Stimulated activated CD8-positive, alpha-beta memory T cell treated with anti-CD3 and anti-CD28 coated beads, Interleukin-15, amount 100 ng/mL, for 24 hours (primary cell): ENCODE data around the gene MTAP.
"Not testable (repeated sequence)": the region's sequence is repeated elsewhere in the genome, so short reads cannot be mapped to it uniquely, and the experiment has no call there.

Experiments used
- DNase-seq: peaks from one replicate; pipeline ENCODE4 v3.0.0-alpha.2; 2020; ENCODE audit warnings: low read depth

The MTAP gene

GRCh38 chr9:21919377-21920362 is 117.2 kb downstream of the MTAP start:
- no peak for DNase-seq

GRCh38 chr9:21923694-21924093 is 121.3 kb downstream of the MTAP start:
- DNase-seq, result no peak

DNA sequence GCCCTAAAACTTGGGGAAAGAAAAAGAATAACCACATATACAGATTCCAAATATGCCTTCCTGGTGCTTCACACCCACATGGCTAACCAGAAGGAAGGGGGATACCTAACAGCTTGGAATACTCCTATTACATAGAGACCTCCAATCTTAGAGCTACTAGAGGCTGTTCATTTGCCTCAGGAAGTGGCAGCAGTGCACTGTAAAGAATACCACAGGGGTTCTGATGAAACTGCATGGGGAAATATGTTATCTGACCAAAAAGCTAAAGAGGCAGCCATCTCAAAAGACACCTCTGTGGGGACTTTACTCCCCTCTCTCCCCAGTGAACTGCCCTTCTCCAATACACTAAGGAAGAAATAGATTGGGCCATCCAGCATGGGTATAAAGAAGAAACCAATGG is 125.3 kb downstream of the MTAP start:
- no peak for DNase-seq

DNA sequence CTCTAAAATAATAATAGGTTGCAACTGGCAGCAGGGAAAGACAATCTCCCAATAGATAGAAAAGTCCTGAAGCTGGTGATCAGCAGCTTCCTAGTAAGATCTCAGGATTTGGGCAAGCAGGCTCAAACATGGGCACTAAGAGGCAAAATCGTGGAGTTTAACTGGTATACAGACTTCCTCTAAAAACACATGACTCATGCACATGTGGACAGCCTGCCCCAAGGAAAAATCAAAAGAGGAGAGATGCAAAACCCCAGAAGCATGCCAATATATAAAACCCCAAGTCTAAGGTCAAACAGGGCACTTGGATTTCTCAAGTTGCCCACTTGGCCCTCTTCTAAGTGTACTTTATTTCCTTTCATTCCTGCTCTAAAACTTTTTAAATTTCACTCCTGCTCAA is 129.0 kb downstream of the MTAP start:
- DNase-seq, result no peak

- no peak for DNase-seq
Measured at GRCh38 chr9:21933281-21933680, 130.8 kb downstream of the MTAP start.

DNA sequence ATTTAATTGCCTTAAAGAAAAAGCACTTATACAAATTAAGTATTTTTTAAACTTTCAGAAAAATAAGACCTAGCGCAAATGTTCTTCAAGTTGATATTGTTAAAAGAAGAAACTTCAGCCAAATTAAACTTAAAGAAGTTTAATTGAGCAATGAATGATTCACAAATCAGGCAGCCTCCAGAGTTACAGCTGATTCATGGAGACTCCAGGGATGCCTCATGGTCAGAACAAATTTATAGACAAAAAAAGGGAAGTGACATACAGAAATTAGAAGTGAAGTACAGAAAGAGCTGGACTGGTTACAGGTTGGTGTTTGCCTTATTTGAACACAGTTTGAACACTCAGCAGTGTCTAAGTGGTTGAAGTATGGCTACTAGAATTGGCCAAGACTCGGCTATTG is 131.4 kb downstream of the MTAP start:
- DNase-seq, result no peak

DNA sequence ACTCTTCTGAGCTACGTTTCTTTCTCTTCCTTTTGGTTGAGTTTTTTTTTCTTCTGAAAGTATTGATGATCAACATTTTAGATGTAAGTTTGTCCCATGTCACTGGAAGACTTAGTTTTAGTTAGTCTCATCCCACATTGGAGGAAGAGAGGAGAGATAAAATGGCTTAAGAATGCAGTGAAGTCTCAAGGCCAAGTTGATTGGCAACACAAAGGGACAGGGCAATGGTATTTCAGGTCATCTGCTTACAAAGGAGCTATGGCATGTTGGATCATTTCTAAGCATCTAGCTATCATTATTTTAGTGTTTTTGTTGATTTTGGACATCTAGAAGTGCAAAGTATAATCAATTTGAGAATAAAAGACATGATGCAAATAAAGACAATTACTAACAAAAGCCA is 133.2 kb downstream of the MTAP start:
- DNase-seq, result no peak

GRCh38 chr9:21936161-21936560 is 133.7 kb downstream of the MTAP start:
- DNase-seq, result no peak

DNA sequence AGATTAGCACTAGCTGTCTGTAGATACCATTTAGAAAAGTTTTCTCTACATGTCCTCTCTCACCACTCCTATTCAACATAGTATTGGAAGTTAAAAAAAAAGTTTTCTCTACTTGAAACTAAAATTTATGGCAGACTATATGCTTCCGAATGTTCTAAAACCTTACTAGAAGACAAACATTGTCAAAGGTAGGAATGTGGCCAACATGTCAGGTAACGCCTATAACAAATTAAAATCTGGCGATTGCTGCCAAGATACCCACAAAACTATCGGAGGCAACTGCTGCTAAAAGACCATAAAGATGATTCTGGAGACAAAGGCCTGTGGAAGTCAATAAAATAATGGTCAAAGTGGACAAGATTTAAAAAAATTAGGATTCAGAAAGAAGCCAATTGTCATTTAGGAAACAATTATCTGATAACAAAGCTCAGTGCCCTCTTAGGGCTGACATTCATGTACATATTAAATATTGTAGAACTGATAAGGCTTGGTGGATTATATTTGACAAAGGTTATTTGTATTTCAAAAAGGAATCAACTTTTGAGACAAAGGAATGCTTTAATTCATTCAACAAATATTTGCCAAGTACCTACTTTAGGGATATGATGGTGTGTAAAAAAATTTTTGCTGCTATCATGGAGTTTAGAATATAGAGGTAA is 139.0 kb downstream of the MTAP start:
- DNase-seq, result no peak

- DNase-seq, result no peak
Measured at GRCh38 chr9:21943464-21943863, 141.0 kb downstream of the MTAP start.

DNA sequence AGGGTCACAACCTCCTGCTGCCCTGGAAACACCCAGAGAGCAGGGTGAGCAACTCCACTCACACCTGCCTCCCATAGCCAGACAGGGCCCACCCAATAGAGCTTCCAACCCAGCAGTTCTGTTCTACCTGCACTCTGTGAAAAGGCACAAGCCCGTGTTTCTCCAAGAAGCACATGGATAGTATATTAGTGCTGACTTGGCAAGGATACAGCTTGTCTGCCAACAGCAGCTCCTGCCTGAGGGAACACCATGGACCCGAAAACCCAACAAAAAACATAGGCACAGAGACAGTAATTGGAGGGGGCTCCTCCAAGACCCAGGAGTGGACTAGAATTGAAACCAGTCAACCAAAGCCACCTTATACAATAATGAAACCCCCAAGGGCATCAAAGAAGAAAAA is 143.2 kb downstream of the MTAP start:
- no peak for DNase-seq

DNA sequence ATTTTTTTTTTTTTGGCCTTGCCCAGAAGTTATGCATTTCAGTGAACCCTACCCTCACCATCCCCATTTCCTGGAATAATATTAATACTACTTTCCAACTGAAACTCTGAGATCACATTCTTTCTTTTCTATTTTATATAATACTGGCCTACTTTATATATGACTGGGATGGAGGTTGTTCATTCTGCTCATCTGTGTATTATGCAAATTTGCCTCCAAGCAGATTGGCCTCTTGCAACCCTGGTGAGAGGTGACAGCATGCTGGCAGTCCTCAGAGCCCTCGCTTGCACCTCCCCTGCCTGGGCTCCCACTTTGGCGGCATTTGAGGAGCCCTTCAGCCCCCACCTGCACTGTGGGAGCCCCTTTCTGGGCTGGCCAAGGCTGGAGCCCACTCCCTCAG is 156.4 kb downstream of the MTAP start:
- DNase-seq, result no peak

DNA sequence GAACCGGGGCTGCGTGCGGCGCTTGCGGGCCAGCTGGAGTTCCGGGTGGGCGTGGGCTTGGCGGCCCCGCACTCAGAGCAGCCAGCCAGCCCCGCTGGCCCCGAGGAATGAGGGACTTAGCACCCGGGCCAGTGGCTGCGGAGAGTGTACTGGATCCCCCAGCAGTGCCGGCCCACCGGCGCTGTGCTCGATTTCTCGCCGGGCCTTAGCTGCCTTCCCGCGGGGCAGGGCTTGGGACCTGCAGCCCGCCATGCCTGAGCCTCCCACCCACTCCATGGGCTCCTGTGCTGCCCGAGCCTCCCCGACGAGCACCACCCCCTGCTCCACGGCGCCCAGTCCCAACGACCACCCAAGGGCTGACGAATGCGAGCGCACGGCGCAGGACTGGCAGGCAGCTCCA is 156.8 kb downstream of the MTAP start:
- DNase-seq, result not testable (repeated sequence)

DNA sequence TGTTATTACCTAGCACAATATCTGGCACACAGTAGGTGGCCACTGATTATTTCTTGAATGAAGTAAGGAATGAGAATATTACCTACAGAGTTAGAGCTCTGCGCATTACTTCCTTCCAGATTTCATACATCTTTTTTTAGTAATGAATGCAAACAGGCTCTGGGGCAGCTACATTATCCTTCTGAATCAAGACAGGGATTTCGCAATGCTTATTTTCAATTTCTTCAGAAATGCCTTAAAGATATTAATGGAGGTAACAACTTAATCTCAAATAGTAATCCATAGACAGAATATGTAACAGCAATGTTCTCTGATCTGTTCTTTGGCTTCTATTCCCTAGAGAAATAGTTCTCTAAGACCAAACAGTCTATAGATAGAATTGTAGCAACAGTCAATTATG is 159.1 kb downstream of the MTAP start:
- no peak for DNase-seq

DNA sequence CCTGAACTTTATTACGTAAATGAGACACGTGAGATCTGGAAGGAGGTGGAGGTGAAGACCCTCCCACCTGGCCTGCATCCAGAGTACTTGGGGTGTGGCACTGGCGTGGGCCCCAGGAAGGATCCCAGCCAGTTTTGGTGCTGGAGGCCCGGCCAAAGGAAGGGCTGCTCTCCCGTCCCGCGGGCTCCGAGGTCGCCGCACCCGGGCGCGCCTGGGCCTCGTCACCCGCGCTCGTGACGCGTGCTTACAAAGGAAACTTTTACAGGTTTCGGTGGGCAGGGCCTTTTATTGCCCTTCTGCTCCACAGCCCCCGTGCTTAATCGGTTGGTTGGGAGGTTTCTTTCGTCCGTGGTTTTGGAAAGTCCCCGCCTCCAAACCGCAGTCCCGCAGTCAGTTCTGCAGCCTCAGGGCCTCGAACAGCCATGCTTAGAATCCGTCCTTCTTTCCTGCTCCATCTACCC is 162.5 kb downstream of the MTAP start:
- DNase-seq, result no peak

DNA sequence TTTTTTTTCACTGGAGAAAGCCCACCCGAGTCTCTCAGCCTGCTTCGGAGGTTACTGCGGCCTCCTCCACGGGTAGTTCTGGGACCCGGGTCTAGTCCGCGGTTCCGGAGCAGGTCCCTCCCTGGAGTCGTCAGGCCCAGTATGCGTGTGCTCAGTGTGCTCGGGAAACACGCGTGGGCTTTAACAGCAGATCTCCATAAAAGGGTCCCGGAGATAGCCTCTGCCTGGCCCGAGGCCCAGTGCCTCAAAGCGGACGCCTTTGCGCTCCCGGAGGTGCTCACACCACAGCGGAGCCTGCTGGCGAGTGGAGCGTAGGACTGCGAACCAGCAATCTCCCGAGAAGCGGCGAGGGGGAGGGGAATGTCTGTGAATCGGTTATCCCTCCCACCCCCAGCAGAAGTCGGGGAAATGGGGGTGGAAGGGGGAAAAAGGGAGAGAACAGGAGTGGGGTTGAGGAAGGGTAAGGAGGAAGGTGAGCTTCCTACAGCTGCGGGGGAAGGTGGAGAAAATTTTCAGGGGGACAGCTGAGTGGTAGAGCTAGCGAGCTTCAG is 163.0 kb downstream of the MTAP start:
- DNase-seq, result no peak

DNA sequence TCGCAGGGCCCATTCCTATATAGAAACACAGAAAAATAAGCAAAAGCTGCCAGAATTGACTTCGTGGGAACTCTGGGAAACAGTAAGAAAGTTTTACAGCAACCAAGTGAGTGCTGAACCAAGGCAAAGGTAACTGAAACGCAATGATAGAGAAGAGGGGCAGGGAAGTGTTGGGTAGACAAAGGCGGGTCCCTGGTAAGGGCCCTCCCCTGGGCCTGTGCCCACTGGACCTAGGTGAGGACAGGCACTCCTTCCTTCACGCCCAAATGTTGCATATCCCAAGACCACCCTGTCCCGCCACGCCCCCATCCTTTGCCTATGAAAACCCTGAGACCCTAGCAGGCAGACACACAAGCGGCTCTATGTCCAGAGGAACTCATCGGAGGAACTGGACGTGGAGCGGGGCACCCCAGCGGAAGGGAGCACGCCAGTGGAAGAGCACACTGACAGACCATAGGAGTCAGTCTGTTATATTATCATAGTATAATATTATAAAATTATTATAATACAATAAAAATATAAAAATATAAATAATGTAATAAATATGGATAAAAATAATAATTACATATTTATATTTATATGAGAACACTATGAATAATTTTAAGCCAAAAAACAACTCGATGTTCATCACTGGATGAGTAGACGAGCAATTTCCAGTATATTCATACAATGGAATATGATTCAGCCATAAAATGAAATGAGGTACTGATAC is 163.9 kb downstream of the MTAP start:
- DNase-seq, result no peak

- no peak for DNase-seq
Measured at GRCh38 chr9:21967169-21967568, 164.7 kb downstream of the MTAP start.

DNA sequence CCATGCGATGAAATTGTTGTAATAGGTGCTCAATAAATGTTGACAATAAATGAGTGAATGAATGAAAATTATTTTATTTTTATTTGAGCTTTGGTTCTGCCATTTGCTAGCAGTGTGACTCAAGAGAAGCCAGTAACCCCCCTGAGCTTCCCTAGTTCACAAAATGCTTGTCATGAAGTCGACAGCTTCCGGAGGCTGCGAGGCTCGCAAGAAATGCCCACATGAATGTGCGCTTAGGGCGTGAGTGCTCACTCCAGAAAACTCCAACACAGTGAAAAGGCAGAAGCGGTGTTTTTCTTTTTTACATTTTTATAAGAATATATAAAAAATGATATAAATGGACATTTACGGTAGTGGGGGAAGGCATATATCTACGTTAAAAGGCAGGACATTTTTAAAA is 165.3 kb downstream of the MTAP start:
- no peak for DNase-seq

DNA sequence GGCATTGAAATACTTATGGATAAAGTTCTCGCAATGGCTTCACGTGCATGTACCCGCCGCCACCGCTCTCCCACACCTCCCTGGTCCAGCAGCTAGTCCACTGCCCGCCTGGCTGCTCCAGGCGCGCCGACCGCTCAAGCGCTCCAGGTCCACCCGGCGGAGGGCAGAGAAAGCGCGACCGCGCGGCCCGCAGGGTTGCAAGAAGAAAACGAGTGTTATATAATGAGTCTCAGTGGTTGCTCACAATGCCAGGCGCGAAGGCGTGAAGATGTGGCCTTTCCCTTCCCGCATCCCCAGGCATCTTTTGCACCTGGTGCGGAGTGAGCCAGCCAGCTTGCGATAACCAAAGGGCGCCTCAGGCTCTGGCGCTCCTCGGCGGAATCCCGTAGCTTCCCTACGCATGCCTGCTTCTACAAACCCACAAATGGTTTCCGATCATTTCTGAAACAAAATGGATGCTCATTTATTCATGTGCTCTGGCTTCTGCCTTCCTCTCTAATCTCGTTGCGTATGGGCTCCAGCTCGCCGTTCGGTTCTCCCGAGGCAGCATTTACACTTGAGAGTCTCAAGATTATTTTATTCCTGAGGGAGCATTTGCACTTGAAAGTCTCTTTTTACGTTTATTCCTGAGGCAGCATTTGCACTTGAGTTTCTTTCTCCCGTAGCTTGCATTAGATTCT is 166.0 kb downstream of the MTAP start:
- no peak for DNase-seq

GRCh38 chr9:21969011-21969940 is 166.8 kb downstream of the MTAP start:
- no peak for DNase-seq
